B cell (primary cell): ENCODE results near the gene AMFR. TPM values are rescaled to one million over a fixed set of nuclear protein-coding genes. Genes with fewer than 3 reads are reported as not detected.

ENCODE experiments used
- ATAC-seq: fragments of 200-7000 bp; cut with Tn5 transposase; one replicate; pipeline ENCODE4 v1.10.0; 2021; ENCODE audit warnings: low read depth, mild to moderate bottlenecking, moderate number of reproducible peaks, moderate library complexity
- CTCF ChIA-PET: fragments of 350-600 bp; sonication (Branson Sonifier 250); formaldehyde crosslinking; loops from one replicate; lab custom pipeline; 2021; ENCODE audit warnings: antibody characterized with exemption, inconsistent platforms; lab: Charles Lee
- POLR2A ChIA-PET: fragments of 350-600 bp; sonication (Branson Sonifier 250); formaldehyde crosslinking; loops from one replicate; lab custom pipeline; 2021; ENCODE audit warnings: antibody characterized with exemption; lab: Charles Lee
- DNase-seq: peaks from one replicate; pipeline ENCODE4 v3.0.0; 2013
- H2AFZ ChIP-seq: 2 replicates; pipeline ENCODE4 v1.6.1; 2012; ENCODE audit warnings: mild to moderate bottlenecking, low read depth, low read length; ENCODE audit not compliant: insufficient read depth, poor library complexity, severe bottlenecking
- H3K27ac ChIP-seq, 2 donors: 1 replicate in 1 of 2; 2 replicates in 1 of 2; pipeline ENCODE4 v1.5.1; 2012 to 2013; ENCODE audit warnings: low read length in 2 of 2, mild to moderate bottlenecking in 2 of 2, moderate library complexity in 1 of 2
- H3K27me3 ChIP-seq, 4 experiments: fragments of 200-600 bp in 1 of 4; sonication (generic) in 1 of 4; replicated peaks in 1 of 4; 1 replicate in 2 of 4; 2 replicates in 2 of 4; pipeline versions ENCODE4 v1.6.1 to v1.7.0; 2013 to 2016; ENCODE audit warnings: low read length in 3 of 4, mild to moderate bottlenecking in 2 of 4, mixed read lengths in 1 of 4, moderate library complexity in 1 of 4; ENCODE audit not compliant: insufficient read depth in 4 of 4, control insufficient read depth in 3 of 4; ENCODE audit errors: control extremely low read depth in 1 of 4
- H3K36me3 ChIP-seq, 2 experiments: replicated peaks in 1 of 2; 1 replicate in 1 of 2; 2 replicates in 1 of 2; pipeline versions ENCODE4 v1.6.1 to v1.7.1; 2013; ENCODE audit warnings: low read length in 1 of 2; ENCODE audit not compliant: insufficient read depth in 2 of 2, control insufficient read depth in 1 of 2; ENCODE audit errors: control extremely low read depth in 1 of 2, extremely low read depth in 1 of 2
- H3K4me1 ChIP-seq, 2 donors: fragments of 200-600 bp in 1 of 2; sonication (generic) in 1 of 2; 1 replicate in 1 of 2; 2 replicates in 1 of 2; pipeline versions ENCODE4 v1.5.1 to v1.6.1; 2013 to 2017; ENCODE audit warnings: low read length in 2 of 2; ENCODE audit not compliant: control insufficient read depth in 2 of 2, insufficient read depth in 2 of 2
- H3K4me2 ChIP-seq: replicated peaks from 2 replicates; pipeline ENCODE3; 2012; ENCODE audit warnings: mild to moderate bottlenecking, low read depth, low read length; ENCODE audit not compliant: poor library complexity, severe bottlenecking
- H3K4me3 ChIP-seq, 5 experiments: fragments of 200-600 bp in 1 of 5; sonication (generic) in 1 of 5; 1 replicate in 3 of 5; 2 replicates in 2 of 5; pipeline versions ENCODE4 v1.5.1 to v1.7.0; 2011 to 2016; ENCODE audit warnings: low read length in 4 of 5, mild to moderate bottlenecking in 4 of 5, low read depth in 2 of 5, control low read depth in 1 of 5, moderate library complexity in 1 of 5; ENCODE audit not compliant: insufficient read depth in 1 of 5; ENCODE audit errors: control extremely low read depth in 1 of 5, extremely low read depth in 1 of 5
- H3K79me2 ChIP-seq: fragments of 200-600 bp; sonication (generic); one replicate; pipeline ENCODE4 v1.6.0; 2016; ENCODE audit warnings: low read length; ENCODE audit not compliant: control insufficient read depth, insufficient read depth
- H3K9ac ChIP-seq: fragments of 200-600 bp; sonication (generic); 2 replicates; pipeline ENCODE4 v1.6.1; 2017; ENCODE audit warnings: mild to moderate bottlenecking, low read length, moderate library complexity
- H3K9me3 ChIP-seq, 3 donors: one replicate each; pipeline versions ENCODE4 v1.6.1 to v1.7.1; 2013; ENCODE audit warnings: low read length in 2 of 3; ENCODE audit not compliant: control insufficient read depth in 2 of 3, insufficient read depth in 1 of 3; ENCODE audit errors: control extremely low read depth in 1 of 3
- H4K20me1 ChIP-seq: 2 replicates; pipeline ENCODE4 v1.6.0; 2012; ENCODE audit warnings: mild to moderate bottlenecking, low read length; ENCODE audit not compliant: insufficient read depth, control insufficient read depth, poor library complexity, severe bottlenecking
- H3K27ac Mint-ChIP-seq: one replicate; pipeline ENCODE4 v1.8.0; 2021; ENCODE audit warnings: mixed read lengths
- H3K27me3 Mint-ChIP-seq: one replicate; pipeline ENCODE4 v1.8.0; 2021; ENCODE audit warnings: mixed read lengths
- H3K4me1 Mint-ChIP-seq: one replicate; pipeline ENCODE4 v1.8.0; 2021; ENCODE audit warnings: mixed read lengths
- H3K4me3 Mint-ChIP-seq: one replicate; pipeline ENCODE4 v1.8.0; 2021; ENCODE audit warnings: mixed read lengths
- H3K9me3 Mint-ChIP-seq: one replicate; pipeline ENCODE4 v1.8.0; 2022; ENCODE audit warnings: mixed read lengths; ENCODE audit not compliant: insufficient read depth
- CTCF ChIP-seq: fragments of 200-600 bp; IDR thresholded peaks from one replicate; pipeline ENCODE4 v1.8.0; 2022; ENCODE audit warnings: antibody characterized with exemption, mild to moderate bottlenecking
- EZH2 ChIP-seq: IDR thresholded peaks from 2 replicates; pipeline ENCODE4 v1.6.1; 2012; ENCODE audit warnings: borderline replicate concordance, low read depth, mild to moderate bottlenecking, moderate library complexity, low read length; ENCODE audit not compliant: insufficient read depth, poor library complexity, severe bottlenecking
- WGBS: methylation state at CpG from one replicate; pipeline ENCODE4 v1.1.5; 2013; ENCODE audit warnings: missing lambda C conversion rate; ENCODE audit not compliant: insufficient coverage; 5-methylcytosine and 5-hydroxymethylcytosine counted together
- intact Hi-C: fragments of 100-400 bp; cut with micrococcal nuclease; formaldehyde crosslinking; loops from one replicate; pipeline ENCODE4 v1.10.0; 2022
- polyA plus RNA-seq: library from polyadenylated mRNA; depleted of rRNA; stranded (reverse); fragments of >200 nt; gene quantifications from 2 replicates; pipeline ENCODE4 v1.2.3, GENCODE V29; 2012
- total RNA-seq, 2 donors: library from RNA; stranded (reverse); fragments of 120-200 nt in 1 of 2; gene quantifications; 1 replicate in 1 of 2; 2 replicates in 1 of 2; pipeline versions ENCODE4 v1.2.3 to v1.2.4, GENCODE V29; 2013 to 2022

AMFR gene
- total and polyA plus RNA-seq, 2 donors (not counting 1 experiment from before 2014, with no cell fraction given) = 118 to 225 TPM

GRCh38 chr16:56362057-56362655 lies 63.2 kb downstream of the AMFR start:
- H3K4me3 Mint-ChIP-seq = no peak overlapping the region
- Histone ChIP-seq H2AFZ (no peak overlapping the region), H3K4me3 (no peak overlapping the region), H3K36me3 (peaks cover 1 to 66% of the 10 kb centered on the region in 2 experiments), H3K27me3 (no peaks in the 10 kb centered on the region), H3K9ac (no peak overlapping the region), H3K4me1 (peaks cover 0 to 7% of the 10 kb centered on the region in 2 donors), H4K20me1 (peaks cover 13% of the 10 kb centered on the region), H3K9me3 (no peaks in the 10 kb centered on the region), H3K79me2 (no peaks in the 10 kb centered on the region), H3K4me2 (no peak overlapping the region), H3K27ac (no peak overlapping the region)
- H3K4me1 Mint-ChIP-seq = peaks cover 11% of the 10 kb centered on the region
- DNase-seq (no peak), ATAC-seq (no peak)
- H3K27ac Mint-ChIP-seq = no peak overlapping the region
- POLR2A ChIA-PET = no interaction called here
- intact Hi-C loops = no loop called here
- 85% methylated on average over 8 of the region's 15 CpGs for WGBS
- H3K27me3 Mint-ChIP-seq = no peaks in the 10 kb centered on the region
- TF ChIP-seq CTCF (no peak), EZH2 (no peak)
- CTCF ChIA-PET = interaction anchor here (0.7 kb wide), 1 partner anchor 43 kb away, joined by 3 read pairs; no protein-coding TSS in a partner anchor
- no peaks in the 10 kb centered on the region for H3K9me3 Mint-ChIP-seq

GRCh38 chr16:56360117-56361008 lies 65.0 kb downstream of the AMFR start:
- no peak for ATAC-seq
- peaks cover 4 to 14% of the 10 kb centered on the region in 2 donors for H3K4me1 ChIP-seq
- Mint-ChIP-seq H3K9me3 (no peaks in the 10 kb centered on the region), H3K4me1 (peaks cover 21% of the 10 kb centered on the region), H3K27me3 (no peaks in the 10 kb centered on the region), H3K4me3 (no peak overlapping the region), H3K27ac (no peak overlapping the region)
- H3K36me3 ChIP-seq = peaks cover 1 to 50% of the 10 kb centered on the region in 2 experiments
- intact Hi-C loops = no loop called here
- peaks cover 6% of the 10 kb centered on the region for H4K20me1 ChIP-seq
- no peak overlapping the region for H3K4me3 ChIP-seq
- no peak overlapping the region for H3K27ac ChIP-seq
- 94% methylated on average over 13 of the region's 15 CpGs for WGBS
- ChIA-PET POLR2A (no interaction called here), CTCF (no interaction called here)
- no peaks in the 10 kb centered on the region for H3K27me3 ChIP-seq
- no peaks in the 10 kb centered on the region for H3K79me2 ChIP-seq
- TF ChIP-seq EZH2 (no peak), CTCF (no peak)
- H2AFZ ChIP-seq = no peak overlapping the region
- DNase-seq = no peak
- H3K9me3 ChIP-seq = no peaks in the 10 kb centered on the region
- no peak overlapping the region for H3K4me2 ChIP-seq
- no peak overlapping the region for H3K9ac ChIP-seq
